PC-3 (cell line): ENCODE measurements around the gene NLN.

Source experiments
- EZH2 ChIP-seq: fragments of 300-600 bp; sonication (generic); IDR thresholded peaks from one replicate; pipeline ENCODE4 v1.6.1; 2017; ENCODE audit warnings: antibody characterized with exemption, mild to moderate bottlenecking, low read length; ENCODE audit not compliant: unreplicated experiment
- TF ChIP-seq, protein P1 (sequence below): fragments of 300-600 bp; sonication (generic); conservative IDR thresholded peaks from 2 replicates; pipeline ENCODE4 v1.5.1; 2017; ENCODE audit warnings: antibody characterized with exemption, low read depth, mild to moderate bottlenecking, low read length

DNA sequence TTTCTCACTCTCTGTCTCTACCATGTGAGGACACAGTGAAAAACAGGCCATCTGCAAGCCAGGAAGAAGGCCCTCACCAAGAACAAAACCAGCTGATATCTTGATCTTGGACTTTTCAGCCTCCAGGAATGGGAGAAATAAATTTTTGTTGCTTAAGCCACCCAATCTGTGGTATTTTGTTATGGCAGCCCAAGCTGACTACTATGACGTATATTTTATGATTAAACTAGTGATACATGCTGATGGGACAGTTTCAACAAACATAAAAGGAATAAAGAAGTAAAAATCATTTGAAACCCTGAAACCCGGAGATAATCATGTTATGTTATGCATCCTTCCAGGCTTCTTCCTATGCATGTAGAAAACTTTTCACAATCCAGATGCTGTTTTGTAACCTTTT is 132.9 kb downstream of the NLN start:
- TF ChIP-seq, protein P1, sequence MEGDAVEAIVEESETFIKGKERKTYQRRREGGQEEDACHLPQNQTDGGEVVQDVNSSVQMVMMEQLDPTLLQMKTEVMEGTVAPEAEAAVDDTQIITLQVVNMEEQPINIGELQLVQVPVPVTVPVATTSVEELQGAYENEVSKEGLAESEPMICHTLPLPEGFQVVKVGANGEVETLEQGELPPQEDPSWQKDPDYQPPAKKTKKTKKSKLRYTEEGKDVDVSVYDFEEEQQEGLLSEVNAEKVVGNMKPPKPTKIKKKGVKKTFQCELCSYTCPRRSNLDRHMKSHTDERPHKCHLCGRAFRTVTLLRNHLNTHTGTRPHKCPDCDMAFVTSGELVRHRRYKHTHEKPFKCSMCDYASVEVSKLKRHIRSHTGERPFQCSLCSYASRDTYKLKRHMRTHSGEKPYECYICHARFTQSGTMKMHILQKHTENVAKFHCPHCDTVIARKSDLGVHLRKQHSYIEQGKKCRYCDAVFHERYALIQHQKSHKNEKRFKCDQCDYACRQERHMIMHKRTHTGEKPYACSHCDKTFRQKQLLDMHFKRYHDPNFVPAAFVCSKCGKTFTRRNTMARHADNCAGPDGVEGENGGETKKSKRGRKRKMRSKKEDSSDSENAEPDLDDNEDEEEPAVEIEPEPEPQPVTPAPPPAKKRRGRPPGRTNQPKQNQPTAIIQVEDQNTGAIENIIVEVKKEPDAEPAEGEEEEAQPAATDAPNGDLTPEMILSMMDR = no peak
- no peak for TF ChIP-seq EZH2
